CD14-positive monocyte (primary cell): ENCODE data around the gene SYNPO2. TPM values are rescaled to one million over a fixed set of nuclear protein-coding genes. Genes with fewer than 3 reads are reported as not detected.

Experiments
- DNase-seq, 3 donors: peaks; one replicate each; pipeline ENCODE4 v3.0.0-alpha.2; 2011 to 2022
- H2AFZ ChIP-seq: 2 replicates; pipeline ENCODE4 v1.6.0; 2012; ENCODE audit warnings: mild to moderate bottlenecking, low read depth, low read length, inconsistent platforms; ENCODE audit not compliant: insufficient read depth, poor library complexity, severe bottlenecking
- H3K27ac ChIP-seq, 2 donors: 1 replicate in 1 of 2; 2 replicates in 1 of 2; pipeline ENCODE4 v1.5.1; 2012 to 2013; ENCODE audit warnings: low read length in 2 of 2, control low read depth in 1 of 2, inconsistent platforms in 1 of 2, low read depth in 1 of 2, mild to moderate bottlenecking in 1 of 2
- H3K27me3 ChIP-seq, 2 donors: one replicate each; pipeline versions ENCODE4 v1.6.0 to v1.6.1; 2011 to 2013; ENCODE audit warnings: low read length in 2 of 2; ENCODE audit not compliant: control insufficient read depth in 2 of 2, insufficient read depth in 2 of 2
- H3K36me3 ChIP-seq, 2 donors: replicated peaks in 1 of 2; 1 replicate in 1 of 2; 2 replicates in 1 of 2; pipeline versions ENCODE4 v1.5.1 to v1.6.1; 2012 to 2013; ENCODE audit warnings: low read length in 2 of 2, control low read depth in 1 of 2, inconsistent platforms in 1 of 2, mild to moderate bottlenecking in 1 of 2; ENCODE audit not compliant: insufficient read depth in 2 of 2, control insufficient read depth in 1 of 2
- H3K4me1 ChIP-seq, 2 donors: 1 replicate in 1 of 2; 2 replicates in 1 of 2; pipeline versions ENCODE4 v1.5.1 to v1.6.1; 2012 to 2013; ENCODE audit warnings: low read length in 2 of 2, control low read depth in 1 of 2, inconsistent platforms in 1 of 2, mild to moderate bottlenecking in 1 of 2, moderate library complexity in 1 of 2; ENCODE audit not compliant: insufficient read depth in 2 of 2, control insufficient read depth in 1 of 2
- H3K4me2 ChIP-seq: replicated peaks from 2 replicates; pipeline ENCODE3; 2012; ENCODE audit warnings: low read length, moderate library complexity, mild to moderate bottlenecking; ENCODE audit not compliant: poor library complexity, severe bottlenecking; ENCODE audit errors: extremely low read depth
- H3K4me3 ChIP-seq, 3 experiments: fragments of 200-600 bp in 1 of 3; sonication (generic) in 1 of 3; replicated peaks in 1 of 3; 1 replicate in 2 of 3; 2 replicates in 1 of 3; pipeline ENCODE4 v1.5.1; 2011 to 2013; ENCODE audit warnings: low read length in 3 of 3, mild to moderate bottlenecking in 3 of 3, control low read depth in 2 of 3, low read depth in 2 of 3, inconsistent platforms in 1 of 3, moderate library complexity in 1 of 3
- H3K79me2 ChIP-seq: 2 replicates; pipeline ENCODE4 v1.6.0; 2012; ENCODE audit warnings: mild to moderate bottlenecking, control low read depth, inconsistent platforms, low read length, moderate library complexity; ENCODE audit not compliant: insufficient read depth
- H3K9ac ChIP-seq: 2 replicates; pipeline ENCODE4 v1.6.0; 2017; ENCODE audit warnings: low read length, mild to moderate bottlenecking; ENCODE audit not compliant: insufficient read depth, poor library complexity, severe bottlenecking
- H3K9me3 ChIP-seq, 2 donors: replicated peaks in 1 of 2; 1 replicate in 1 of 2; 2 replicates in 1 of 2; pipeline versions ENCODE4 v1.5.1 to v1.6.1; 2012 to 2013; ENCODE audit warnings: low read length in 2 of 2, control low read depth in 1 of 2; ENCODE audit not compliant: control insufficient read depth in 1 of 2, insufficient read depth in 1 of 2
- H4K20me1 ChIP-seq: 2 replicates; pipeline ENCODE4 v1.6.0; 2012; ENCODE audit warnings: mild to moderate bottlenecking, low read length, control low read depth, moderate library complexity; ENCODE audit not compliant: insufficient read depth
- H3K27ac Mint-ChIP-seq, 7 donors: one replicate each; pipeline ENCODE4 v1.8.0; 2020; ENCODE audit warnings: mild to moderate bottlenecking in 7 of 7, mixed read lengths in 7 of 7, moderate library complexity in 6 of 7, inconsistent platforms in 2 of 7
- H3K27me3 Mint-ChIP-seq, 3 donors: one replicate each; pipeline ENCODE4 v1.8.0; 2021 to 2022; ENCODE audit warnings: low read depth in 3 of 3, mild to moderate bottlenecking in 3 of 3, mixed read lengths in 3 of 3, moderate library complexity in 3 of 3, inconsistent platforms in 1 of 3
- H3K36me3 Mint-ChIP-seq, 2 donors: one replicate each; pipeline ENCODE4 v1.8.0; 2020; ENCODE audit warnings: mixed read lengths in 2 of 2, inconsistent platforms in 1 of 2, mild to moderate bottlenecking in 1 of 2
- H3K4me1 Mint-ChIP-seq: one replicate; pipeline ENCODE4 v1.8.0; 2020; ENCODE audit warnings: mild to moderate bottlenecking, mixed read lengths
- H3K4me3 Mint-ChIP-seq, 2 donors: one replicate each; pipeline ENCODE4 v1.8.0; 2020; ENCODE audit warnings: mild to moderate bottlenecking in 2 of 2, mixed read lengths in 2 of 2, moderate library complexity in 1 of 2
- H3K9me3 Mint-ChIP-seq, 7 donors: one replicate each; pipeline ENCODE4 v1.8.0; 2020 to 2022; ENCODE audit warnings: mixed read lengths in 7 of 7, mild to moderate bottlenecking in 6 of 7, moderate library complexity in 6 of 7, inconsistent platforms in 2 of 7
- CTCF ChIP-seq: fragments of 200-600 bp; IDR thresholded peaks from one replicate; pipeline ENCODE4 v1.8.0; 2022; ENCODE audit warnings: antibody characterized with exemption, mild to moderate bottlenecking
- WGBS: methylation state at CpG from one replicate; pipeline ENCODE4 v1.1.5; 2013; ENCODE audit warnings: missing lambda C conversion rate; ENCODE audit not compliant: insufficient coverage; 5-methylcytosine and 5-hydroxymethylcytosine counted together
- intact Hi-C, 2 donors: fragments of 100-400 bp; cut with micrococcal nuclease; formaldehyde crosslinking; loops; one replicate each; pipeline versions ENCODE4 v1.15.0 to v1.15.1; 2023
- polyA plus RNA-seq, 3 donors: library from polyadenylated mRNA; depleted of rRNA in 1 of 3; unstranded in 2 of 3; stranded (reverse) in 1 of 3; fragments of 300-500 nt in 2 of 3; fragments of >200 nt in 1 of 3; fragmentation: Illumina TruSeq in 2 of 3; gene quantifications; 1 replicate in 2 of 3; 2 replicates in 1 of 3; pipeline ENCODE4 v1.2.3, GENCODE V29; 2012 to 2021

SYNPO2 gene
- polyA plus RNA-seq, 3 donors, result 0.04 TPM; not detected in 2

- H3K9ac ChIP-seq, result no peak overlapping the region
- Mint-ChIP-seq H3K9me3 (peaks cover 0 to 3% (median 0%) of the 10 kb centered on the region in 7 donors), H3K36me3 (peaks cover 0 to 3% of the 10 kb centered on the region in 2 donors), H3K27ac (no peak overlapping the region), H3K4me1 (peaks cover 12% of the 10 kb centered on the region), H3K27me3 (peaks cover 0 to 2% (median 0%) of the 10 kb centered on the region in 3 donors), H3K4me3 (no peak overlapping the region)
- H3K79me2 ChIP-seq, result no peaks in the 10 kb centered on the region
- no peak overlapping the region for H3K4me2 ChIP-seq
- WGBS, result 89% methylated on average over 3 of the region's 4 CpGs
- no peak overlapping the region for H3K27ac ChIP-seq
- no peaks in the 10 kb centered on the region for H3K9me3 ChIP-seq
- H2AFZ ChIP-seq, result no peak overlapping the region
- no peaks in the 10 kb centered on the region for H4K20me1 ChIP-seq
- intact Hi-C loops, result loop anchor here in 1 of 2 donors (5.0 kb wide), 1 partner anchor 37 kb away; no protein-coding TSS in a partner anchor
- H3K36me3 ChIP-seq, result no peaks in the 10 kb centered on the region
- no peak for TF ChIP-seq CTCF
- no peaks in the 10 kb centered on the region for H3K27me3 ChIP-seq
- peaks cover 15% of the 10 kb centered on the region in 2 donors for H3K4me1 ChIP-seq
- no peak for DNase-seq
- no peak overlapping the region for H3K4me3 ChIP-seq
These were observed 145.8 kb downstream of the SYNPO2 start for GRCh38 chr4:119034276-119035008.

DNA sequence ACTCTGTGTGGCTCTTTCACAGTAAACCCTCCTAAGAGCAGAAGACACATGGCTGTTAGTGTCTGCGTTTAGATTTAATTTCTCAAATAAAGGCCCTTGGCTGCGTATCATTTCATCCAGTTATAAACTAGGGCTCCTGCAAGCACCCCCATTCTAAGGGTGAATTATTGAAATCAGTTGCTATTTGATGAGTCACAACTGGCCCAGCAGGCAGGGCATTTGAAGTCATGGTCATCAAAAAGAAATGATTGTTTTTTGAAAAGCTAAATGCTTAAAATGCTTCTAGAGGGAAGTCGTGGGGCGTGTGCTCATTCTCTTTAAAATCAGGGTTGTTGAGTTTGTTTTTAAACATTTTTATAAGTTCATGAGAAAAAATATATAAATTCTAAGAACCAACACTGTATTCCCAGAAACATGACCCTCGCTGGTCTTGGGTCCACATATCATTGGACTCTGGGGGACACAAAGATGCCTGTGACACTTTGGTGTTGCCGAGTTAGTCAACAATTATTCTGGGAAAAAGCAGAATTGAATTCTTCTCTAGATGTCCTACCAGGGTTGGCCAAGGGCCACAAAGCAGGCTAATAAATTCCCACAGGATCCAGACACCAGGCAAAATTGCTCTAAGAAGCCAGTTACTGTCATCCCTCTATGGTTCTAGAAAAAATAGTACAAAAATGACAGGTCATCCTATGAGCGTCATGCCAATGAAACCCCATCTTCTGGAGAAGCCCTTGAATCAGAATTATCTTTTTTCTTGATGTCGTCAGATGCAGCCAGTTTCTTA is 147.5 kb downstream of the SYNPO2 start:
- Histone ChIP-seq H3K9ac (no peak overlapping the region), H3K79me2 (no peaks in the 10 kb centered on the region), H3K27ac (no peak overlapping the region), H3K4me3 (no peak overlapping the region), H3K9me3 (no peaks in the 10 kb centered on the region), H2AFZ (no peak overlapping the region), H3K27me3 (no peaks in the 10 kb centered on the region), H4K20me1 (no peaks in the 10 kb centered on the region), H3K4me2 (no peak overlapping the region), H3K36me3 (no peaks in the 10 kb centered on the region), H3K4me1 (peaks cover 15% of the 10 kb centered on the region in 2 donors)
- Mint-ChIP-seq H3K4me3 (no peak overlapping the region), H3K4me1 (peaks cover 12% of the 10 kb centered on the region), H3K36me3 (no peaks in the 10 kb centered on the region), H3K27ac (peak overlapping the region in 1 of 7 donors; percentile 61), H3K9me3 (no peaks in the 10 kb centered on the region), H3K27me3 (no peaks in the 10 kb centered on the region)
- TF ChIP-seq CTCF, result no peak
- intact Hi-C loops, result no loop called here
- DNase-seq, result no peak
- 100% methylated on average over 3 of the region's 8 CpGs for WGBS
